ENCODE measurements around the gene RNU6-8. TPM values are rescaled to one million over a fixed set of nuclear protein-coding genes. Genes with fewer than 3 reads are reported as not detected.

RNU6-8 gene
- total RNA-seq, 1 experiment from 2014 or later, result not detected

- no peak overlapping the region for H2AFZ ChIP-seq (ENCODE audit: low read depth, low read length, poor library complexity, severe bottlenecking)
- intact Hi-C loops (cut with micrococcal nuclease), result loop anchor here (5.0 to 10.0 kb wide), 3 partner anchors 133 to 895 kb away; partner anchors contain the start of gene DTD2
- no peak overlapping the region for H3K27ac ChIP-seq (ENCODE audit: low read depth, low read length)
- no peak overlapping the region for H3K4me3 ChIP-seq (replicated peaks in 1 of 2; ENCODE audit: low read depth in 1 of 2, low read length in 2 of 2)
- DNase-seq (ENCODE audit: low read depth, low spot score), result no peak
- ChIA-PET RAD21 (ENCODE audit: low non-redundant PET in 1 of 2, low total read pairs in 2 of 2, uncharacterized antibody in 2 of 2, unreplicated experiment in 2 of 2) (no interaction called here), POLR2A (no interaction called here), CTCF (interaction anchor here (3.7 kb wide), 1 partner anchor 177 kb away, joined by 21 read pairs; no protein-coding TSS in a partner anchor)
- no peak overlapping the region for H3K9ac ChIP-seq (ENCODE audit: low read length)
- no TSS peak for BruUV-seq (replicated peaks)
- no peaks in the 10 kb centered on the region for H3K79me2 ChIP-seq (ENCODE audit: insufficient read depth, low read length)
- no peak overlapping the region for H3K4me2 ChIP-seq (ENCODE audit: low read length)
- peaks cover 0 to 7% of the 10 kb centered on the region in 2 experiments; a peak in 2 of 4 replicates for H3K4me1 ChIP-seq (ENCODE audit: control insufficient read depth in 1 of 2, insufficient read depth in 2 of 2, low read length in 2 of 2)
- H3K27me3 ChIP-seq (ENCODE audit: insufficient read depth, low read length), result no peaks in the 10 kb centered on the region
- H3K36me3 ChIP-seq (ENCODE audit: control insufficient read depth in 1 of 2, insufficient read depth in 2 of 2, low read length in 2 of 2), result no peaks in the 10 kb centered on the region
- TF ChIP-seq ATF3 (IDR thresholded peaks at IDR 0.05) (no peak), EZH2phosphoT487 (IDR thresholded peaks at IDR 0.05; ENCODE audit: borderline replicate concordance) (no peak), POLR2A (IDR thresholded peaks at IDR 0.05; ENCODE audit: borderline replicate concordance, extremely low read depth, insufficient read depth, insufficient read length) (no peak), SP1 (IDR thresholded peaks at IDR 0.05; ENCODE audit: low read depth) (no peak), REST (IDR thresholded peaks at IDR 0.05; ENCODE audit: low read depth) (no peak), MAX (IDR thresholded peaks at IDR 0.05) (no peak), ZNF274 (IDR thresholded peaks at IDR 0.05; ENCODE audit: low read depth, low read length) (no peak), ZFX (IDR thresholded peaks at IDR 0.05) (no peak), EGR1 (IDR thresholded peaks at IDR 0.05; ENCODE audit: low read depth) (no peak), CTCF (IDR thresholded peaks at IDR 0.05 in 2 of 3, conservative IDR thresholded peaks at IDR 0.05 in 1 of 3; ENCODE audit: borderline replicate concordance in 1 of 3, insufficient read depth in 1 of 3, low read depth in 2 of 3, low read length in 2 of 3) (no peak), CEBPB (IDR thresholded peaks at IDR 0.05; ENCODE audit: low read depth) (no peak), YY1 (IDR thresholded peaks at IDR 0.05; ENCODE audit: extremely low read depth, insufficient replicate concordance, low read depth, low read length) (no peak), SIN3A (IDR thresholded peaks at IDR 0.05; ENCODE audit: low read depth) (no peak)
- no peaks in the 10 kb centered on the region for H3K9me2 ChIP-seq (ENCODE audit: insufficient read depth)
- no peak for ATAC-seq
- no peaks in the 10 kb centered on the region for H4K20me1 ChIP-seq (ENCODE audit: insufficient read depth)
- no peaks in the 10 kb centered on the region for H3K9me3 ChIP-seq (ENCODE audit: control insufficient read depth in 1 of 2, insufficient read depth in 1 of 2, low read depth in 1 of 2, low read length in 2 of 2)
Measured at GRCh38 chr14:32249780-32250179, 46.7 kb upstream of the RNU6-8 start.
